Measurements from ENCODE around the gene DLGAP1.
"Not testable (repeated sequence)": the region's sequence is repeated elsewhere in the genome, so short reads cannot be mapped to it uniquely, and the experiment has no call there.

DLGAP1 gene

GRCh38 chr18:4034815-4035214 is 420.3 kb downstream of the DLGAP1 start:
- H3K36me3 ChIP-seq (ENCODE audit: control insufficient read depth, insufficient read depth, low read length); H3K4me1 ChIP-seq (ENCODE audit: control insufficient read depth, insufficient read depth, low read length, poor library complexity, severe bottlenecking); H3K27ac ChIP-seq (ENCODE audit: insufficient read depth, low read length, poor library complexity, severe bottlenecking); H3K9me3 ChIP-seq (ENCODE audit: control insufficient read depth, low read length); DNase-seq; H3K4me3 ChIP-seq (ENCODE audit: insufficient read depth, low read depth, low read length, poor library complexity, severe bottlenecking); H3K27me3 ChIP-seq (replicated peaks; ENCODE audit: control insufficient read depth, insufficient read depth, low read length, poor library complexity, severe bottlenecking): not testable (repeated sequence)

DNA sequence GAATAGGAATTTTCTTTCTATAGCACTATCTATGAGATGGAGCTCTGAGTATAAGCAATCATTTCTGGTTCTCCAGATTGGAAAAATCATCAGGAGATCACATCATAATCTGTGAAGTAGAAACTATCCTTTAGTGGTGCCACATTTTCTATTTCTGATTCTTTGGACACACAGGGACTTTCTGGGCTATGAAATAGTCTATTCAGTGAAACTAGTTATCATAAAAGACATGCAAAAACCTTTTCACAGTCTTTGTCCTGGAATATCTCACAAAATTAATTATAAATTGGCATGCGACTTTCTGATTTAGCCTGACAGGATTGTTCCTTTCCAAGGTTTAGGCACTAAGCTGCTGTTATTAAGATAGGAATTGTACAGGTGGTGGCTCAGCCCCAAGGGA is 428.6 kb downstream of the DLGAP1 start:
- no peaks in the 10 kb centered on the region for H3K9me3 ChIP-seq (ENCODE audit: control insufficient read depth, low read length)
- no peak overlapping the region for H3K27ac ChIP-seq (ENCODE audit: insufficient read depth, low read length, poor library complexity, severe bottlenecking)
- no peak overlapping the region for H3K4me3 ChIP-seq (ENCODE audit: insufficient read depth, low read depth, low read length, poor library complexity, severe bottlenecking)
- H3K36me3 ChIP-seq (ENCODE audit: control insufficient read depth, insufficient read depth, low read length), result no peaks in the 10 kb centered on the region
- no peaks in the 10 kb centered on the region for H3K27me3 ChIP-seq (replicated peaks; ENCODE audit: control insufficient read depth, insufficient read depth, low read length, poor library complexity, severe bottlenecking)
- DNase-seq, result no peak
- H3K4me1 ChIP-seq (ENCODE audit: control insufficient read depth, insufficient read depth, low read length, poor library complexity, severe bottlenecking), result no peaks in the 10 kb centered on the region

GRCh38 chr18:4024702-4025101 is 430.4 kb downstream of the DLGAP1 start:
- Histone ChIP-seq H3K36me3 (ENCODE audit: control insufficient read depth, insufficient read depth, low read length) (no peaks in the 10 kb centered on the region), H3K4me1 (ENCODE audit: control insufficient read depth, insufficient read depth, low read length, poor library complexity, severe bottlenecking) (no peaks in the 10 kb centered on the region), H3K27me3 (replicated peaks; ENCODE audit: control insufficient read depth, insufficient read depth, low read length, poor library complexity, severe bottlenecking) (no peaks in the 10 kb centered on the region), H3K4me3 (ENCODE audit: insufficient read depth, low read depth, low read length, poor library complexity, severe bottlenecking) (no peak overlapping the region), H3K9me3 (ENCODE audit: control insufficient read depth, low read length) (no peaks in the 10 kb centered on the region), H3K27ac (ENCODE audit: insufficient read depth, low read length, poor library complexity, severe bottlenecking) (no peak overlapping the region)
- no peak for DNase-seq

GRCh38 chr18:4022749-4023148 is 432.4 kb downstream of the DLGAP1 start:
- not testable (repeated sequence) for DNase-seq; H3K9me3 ChIP-seq (ENCODE audit: control insufficient read depth, low read length); H3K4me3 ChIP-seq (ENCODE audit: insufficient read depth, low read depth, low read length, poor library complexity, severe bottlenecking); H3K36me3 ChIP-seq (ENCODE audit: control insufficient read depth, insufficient read depth, low read length); H3K4me1 ChIP-seq (ENCODE audit: control insufficient read depth, insufficient read depth, low read length, poor library complexity, severe bottlenecking); H3K27ac ChIP-seq (ENCODE audit: insufficient read depth, low read length, poor library complexity, severe bottlenecking); H3K27me3 ChIP-seq (replicated peaks; ENCODE audit: control insufficient read depth, insufficient read depth, low read length, poor library complexity, severe bottlenecking)

- Histone ChIP-seq H3K4me1 (ENCODE audit: control insufficient read depth, insufficient read depth, low read length, poor library complexity, severe bottlenecking) (no peaks in the 10 kb centered on the region), H3K9me3 (ENCODE audit: control insufficient read depth, low read length) (no peaks in the 10 kb centered on the region), H3K4me3 (ENCODE audit: insufficient read depth, low read depth, low read length, poor library complexity, severe bottlenecking) (no peak overlapping the region), H3K27me3 (replicated peaks; ENCODE audit: control insufficient read depth, insufficient read depth, low read length, poor library complexity, severe bottlenecking) (no peaks in the 10 kb centered on the region), H3K27ac (ENCODE audit: insufficient read depth, low read length, poor library complexity, severe bottlenecking) (no peak overlapping the region), H3K36me3 (ENCODE audit: control insufficient read depth, insufficient read depth, low read length) (no peaks in the 10 kb centered on the region)
- DNase-seq, result no peak
These were observed 435.1 kb downstream of the DLGAP1 start for GRCh38 chr18:4020026-4020425.

GRCh38 chr18:4017480-4017879 is 437.6 kb downstream of the DLGAP1 start:
- Histone ChIP-seq H3K9me3 (ENCODE audit: control insufficient read depth, low read length) (no peaks in the 10 kb centered on the region), H3K4me3 (ENCODE audit: insufficient read depth, low read depth, low read length, poor library complexity, severe bottlenecking) (no peak overlapping the region), H3K36me3 (ENCODE audit: control insufficient read depth, insufficient read depth, low read length) (no peaks in the 10 kb centered on the region), H3K27me3 (replicated peaks; ENCODE audit: control insufficient read depth, insufficient read depth, low read length, poor library complexity, severe bottlenecking) (no peaks in the 10 kb centered on the region), H3K27ac (ENCODE audit: insufficient read depth, low read length, poor library complexity, severe bottlenecking) (no peak overlapping the region), H3K4me1 (ENCODE audit: control insufficient read depth, insufficient read depth, low read length, poor library complexity, severe bottlenecking) (no peaks in the 10 kb centered on the region)
- DNase-seq, result no peak

DNA sequence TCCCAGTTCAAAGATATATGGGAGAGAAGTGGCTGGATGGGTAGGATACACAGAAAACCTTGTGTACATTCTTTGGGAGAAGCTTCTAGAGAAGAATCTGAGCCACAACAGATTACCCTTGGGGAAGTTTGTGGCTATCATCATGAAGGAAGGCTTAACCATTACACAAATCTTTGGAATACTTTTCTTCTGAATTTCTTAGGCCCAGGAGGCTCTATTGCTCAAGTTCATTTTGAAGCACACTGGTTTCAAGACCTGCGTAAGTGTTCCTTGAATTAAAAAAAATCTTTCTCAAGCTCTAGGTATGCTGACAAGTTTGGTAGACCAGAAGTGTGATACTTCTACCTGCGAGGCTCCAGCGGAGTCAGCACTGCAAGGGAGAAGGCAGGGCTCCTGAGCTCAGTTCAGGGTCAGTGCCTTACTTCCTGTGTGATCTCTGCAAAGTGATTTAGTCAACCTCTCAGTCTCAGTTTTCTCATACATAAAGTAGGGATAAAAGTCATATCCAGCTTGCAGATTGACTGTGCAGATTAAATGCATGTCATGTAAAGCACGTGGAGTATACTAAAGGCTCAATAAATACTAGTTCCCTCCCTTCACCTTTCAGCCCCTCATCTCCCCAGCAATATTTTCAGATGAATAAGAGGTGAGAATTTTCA is 438.6 kb downstream of the DLGAP1 start:
- H3K27ac ChIP-seq (ENCODE audit: insufficient read depth, low read length, poor library complexity, severe bottlenecking), result no peak overlapping the region
- DNase-seq, result no peak
- H3K27me3 ChIP-seq (replicated peaks; ENCODE audit: control insufficient read depth, insufficient read depth, low read length, poor library complexity, severe bottlenecking), result no peaks in the 10 kb centered on the region
- H3K4me1 ChIP-seq (ENCODE audit: control insufficient read depth, insufficient read depth, low read length, poor library complexity, severe bottlenecking), result no peaks in the 10 kb centered on the region
- H3K4me3 ChIP-seq (ENCODE audit: insufficient read depth, low read depth, low read length, poor library complexity, severe bottlenecking), result no peak overlapping the region
- H3K9me3 ChIP-seq (ENCODE audit: control insufficient read depth, low read length), result no peaks in the 10 kb centered on the region
- no peaks in the 10 kb centered on the region for H3K36me3 ChIP-seq (ENCODE audit: control insufficient read depth, insufficient read depth, low read length)

DNA sequence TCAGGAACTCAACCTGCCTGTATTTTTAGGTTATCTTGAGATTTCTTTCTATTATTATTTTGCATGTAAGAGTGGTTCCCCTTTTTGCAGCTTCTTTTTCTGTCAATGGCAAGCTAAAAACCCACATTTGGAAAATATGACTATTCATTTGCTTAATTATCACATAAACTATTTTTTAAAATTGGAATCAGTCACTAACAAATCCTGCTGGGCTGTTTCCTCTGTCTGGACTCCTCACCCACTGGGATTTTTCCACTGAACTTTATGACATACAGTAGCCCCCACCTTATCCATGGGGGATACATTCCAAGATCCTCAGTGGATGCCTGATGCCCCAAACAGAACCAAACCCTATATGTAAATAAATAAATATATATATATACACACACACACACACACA is 447.3 kb downstream of the DLGAP1 start:
- no peak overlapping the region for H3K27ac ChIP-seq (ENCODE audit: insufficient read depth, low read length, poor library complexity, severe bottlenecking)
- DNase-seq, result no peak

GRCh38 chr18:4004183-4004829 is 450.8 kb downstream of the DLGAP1 start:
- DNase-seq, result no peak
- H3K36me3 ChIP-seq (ENCODE audit: control insufficient read depth, insufficient read depth, low read length), result no peaks in the 10 kb centered on the region
- no peaks in the 10 kb centered on the region for H3K4me1 ChIP-seq (ENCODE audit: control insufficient read depth, insufficient read depth, low read length, poor library complexity, severe bottlenecking)
- H3K27me3 ChIP-seq (replicated peaks; ENCODE audit: control insufficient read depth, insufficient read depth, low read length, poor library complexity, severe bottlenecking), result no peaks in the 10 kb centered on the region
- H3K27ac ChIP-seq (ENCODE audit: insufficient read depth, low read length, poor library complexity, severe bottlenecking), result no peak overlapping the region
- no peaks in the 10 kb centered on the region for H3K9me3 ChIP-seq (ENCODE audit: control insufficient read depth, low read length)
- H3K4me3 ChIP-seq (ENCODE audit: insufficient read depth, low read depth, low read length, poor library complexity, severe bottlenecking), result no peak overlapping the region

More for the DNA sequence above, 447.3 kb downstream of the DLGAP1 start:
- no peak overlapping the region for H3K4me3 ChIP-seq (ENCODE audit: insufficient read depth, low read depth, low read length, poor library complexity, severe bottlenecking)
- H3K4me1 ChIP-seq (ENCODE audit: control insufficient read depth, insufficient read depth, low read length, poor library complexity, severe bottlenecking), result no peaks in the 10 kb centered on the region
- no peaks in the 10 kb centered on the region for H3K9me3 ChIP-seq (ENCODE audit: control insufficient read depth, low read length)
- no peaks in the 10 kb centered on the region for H3K27me3 ChIP-seq (replicated peaks; ENCODE audit: control insufficient read depth, insufficient read depth, low read length, poor library complexity, severe bottlenecking)
- no peaks in the 10 kb centered on the region for H3K36me3 ChIP-seq (ENCODE audit: control insufficient read depth, insufficient read depth, low read length)

DNA sequence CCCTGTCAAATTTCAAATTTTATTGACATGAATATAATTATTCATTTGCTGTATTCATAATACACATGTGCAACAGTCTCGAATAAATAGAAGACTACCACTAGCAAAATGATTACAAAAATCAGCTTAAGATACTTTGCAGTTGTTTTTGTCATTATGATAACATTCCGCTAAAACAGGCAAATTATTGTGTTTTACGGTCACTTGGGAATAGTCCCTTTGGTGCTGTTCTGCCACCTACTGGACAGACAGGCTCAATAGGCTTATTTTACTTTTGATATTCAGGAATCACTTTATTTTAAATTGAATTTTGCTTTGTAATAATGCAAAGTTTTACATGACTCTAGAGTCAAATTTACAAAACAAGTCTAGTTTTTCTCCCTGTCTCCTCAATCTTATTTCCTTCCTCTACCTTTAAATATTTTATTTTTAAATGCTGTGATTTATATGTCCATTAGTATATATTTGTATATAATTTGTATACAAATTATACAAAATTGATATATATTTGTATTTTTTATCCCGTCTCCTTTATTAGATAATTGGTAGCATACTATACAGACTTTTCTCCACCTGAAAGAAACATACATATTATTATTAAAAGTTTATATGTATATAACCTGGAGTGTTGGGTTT is 456.3 kb downstream of the DLGAP1 start:
- Histone ChIP-seq H3K36me3 (ENCODE audit: control insufficient read depth, insufficient read depth, low read length) (no peaks in the 10 kb centered on the region), H3K9me3 (ENCODE audit: control insufficient read depth, low read length) (no peaks in the 10 kb centered on the region), H3K27ac (ENCODE audit: insufficient read depth, low read length, poor library complexity, severe bottlenecking) (no peak overlapping the region), H3K4me3 (ENCODE audit: insufficient read depth, low read depth, low read length, poor library complexity, severe bottlenecking) (no peak overlapping the region), H3K27me3 (replicated peaks; ENCODE audit: control insufficient read depth, insufficient read depth, low read length, poor library complexity, severe bottlenecking) (no peaks in the 10 kb centered on the region), H3K4me1 (ENCODE audit: control insufficient read depth, insufficient read depth, low read length, poor library complexity, severe bottlenecking) (no peaks in the 10 kb centered on the region)
- no peak for DNase-seq

All from effector memory CD4-positive, alpha-beta T cell (primary cell).